ENCODE data around the gene ABCC8. TPM values are rescaled to one million over a fixed set of nuclear protein-coding genes. Genes with fewer than 3 reads are reported as not detected.

ABCC8 gene
- total and polyA plus RNA-seq, 2 donors (not counting 1 experiment from before 2014, with no cell fraction given) = 0.03 to 0.17 TPM

GRCh38 chr11:17515443-17516176, 39.0 kb upstream of the ABCC8 start:
- CTCF ChIA-PET = no interaction called here
- intact Hi-C loops (cut with micrococcal nuclease) = no loop called here
- Histone ChIP-seq H2AFZ (ENCODE audit: insufficient read depth, low read depth, low read length, poor library complexity, severe bottlenecking) (no peak overlapping the region), H4K20me1 (ENCODE audit: control insufficient read depth, insufficient read depth, low read length, poor library complexity, severe bottlenecking) (no peaks in the 10 kb centered on the region), H3K36me3 (replicated peaks in 1 of 2; ENCODE audit: control extremely low read depth in 1 of 2, control insufficient read depth in 1 of 2, extremely low read depth in 1 of 2, insufficient read depth in 2 of 2, low read length in 1 of 2) (no peaks in the 10 kb centered on the region), H3K9me3 (ENCODE audit: control extremely low read depth in 1 of 3, control insufficient read depth in 2 of 3, insufficient read depth in 1 of 3, low read length in 2 of 3) (no peaks in the 10 kb centered on the region), H3K27ac (ENCODE audit: low read length in 2 of 2) (no peak overlapping the region), H3K27me3 (replicated peaks in 1 of 4; ENCODE audit: control extremely low read depth in 1 of 4, control insufficient read depth in 3 of 4, insufficient read depth in 4 of 4, low read length in 3 of 4) (peaks cover 0 to 2% (median 0%) of the 10 kb centered on the region in 4 experiments), H3K79me2 (ENCODE audit: control insufficient read depth, insufficient read depth, low read length) (no peaks in the 10 kb centered on the region), H3K4me3 (ENCODE audit: control extremely low read depth in 1 of 5, extremely low read depth in 1 of 5, insufficient read depth in 1 of 5, low read depth in 2 of 5, low read length in 4 of 5) (no peak overlapping the region), H3K9ac (ENCODE audit: low read length) (no peak overlapping the region), H3K4me2 (replicated peaks; ENCODE audit: low read depth, low read length, poor library complexity, severe bottlenecking) (no peak overlapping the region), H3K4me1 (ENCODE audit: control insufficient read depth in 2 of 2, insufficient read depth in 2 of 2, low read length in 2 of 2) (no peaks in the 10 kb centered on the region)
- Mint-ChIP-seq H3K4me1 (no peaks in the 10 kb centered on the region), H3K4me3 (no peak overlapping the region), H3K27ac (no peak overlapping the region), H3K27me3 (peaks cover 14% of the 10 kb centered on the region), H3K9me3 (ENCODE audit: insufficient read depth) (no peaks in the 10 kb centered on the region)
- TF ChIP-seq CTCF (IDR thresholded peaks at IDR 0.05) (no peak), EZH2 (IDR thresholded peaks at IDR 0.05; ENCODE audit: borderline replicate concordance, insufficient read depth, low read depth, low read length, poor library complexity, severe bottlenecking) (no peak)
- ATAC-seq (ENCODE audit: low read depth) = no peak
- POLR2A ChIA-PET = no interaction called here
- 87% methylated on average over 3 of the region's 5 CpGs for WGBS (ENCODE audit: insufficient coverage)
- no peak for DNase-seq

- ChIA-PET POLR2A (no interaction called here), CTCF (no interaction called here)
- Histone ChIP-seq H3K4me1 (ENCODE audit: control insufficient read depth in 2 of 2, insufficient read depth in 2 of 2, low read length in 2 of 2) (no peaks in the 10 kb centered on the region), H3K9ac (ENCODE audit: low read length) (no peak overlapping the region), H3K79me2 (ENCODE audit: control insufficient read depth, insufficient read depth, low read length) (no peaks in the 10 kb centered on the region), H3K27me3 (replicated peaks in 1 of 4; ENCODE audit: control extremely low read depth in 1 of 4, control insufficient read depth in 3 of 4, insufficient read depth in 4 of 4, low read length in 3 of 4) (peaks cover 0 to 2% (median 0%) of the 10 kb centered on the region in 4 experiments), H3K4me3 (ENCODE audit: control extremely low read depth in 1 of 5, extremely low read depth in 1 of 5, insufficient read depth in 1 of 5, low read depth in 2 of 5, low read length in 4 of 5) (no peak overlapping the region), H3K27ac (ENCODE audit: low read length in 2 of 2) (no peak overlapping the region), H3K4me2 (replicated peaks; ENCODE audit: low read depth, low read length, poor library complexity, severe bottlenecking) (no peak overlapping the region), H4K20me1 (ENCODE audit: control insufficient read depth, insufficient read depth, low read length, poor library complexity, severe bottlenecking) (no peaks in the 10 kb centered on the region), H3K9me3 (ENCODE audit: control extremely low read depth in 1 of 3, control insufficient read depth in 2 of 3, insufficient read depth in 1 of 3, low read length in 2 of 3) (no peaks in the 10 kb centered on the region), H2AFZ (ENCODE audit: insufficient read depth, low read depth, low read length, poor library complexity, severe bottlenecking) (no peak overlapping the region), H3K36me3 (replicated peaks in 1 of 2; ENCODE audit: control extremely low read depth in 1 of 2, control insufficient read depth in 1 of 2, extremely low read depth in 1 of 2, insufficient read depth in 2 of 2, low read length in 1 of 2) (no peaks in the 10 kb centered on the region)
- Mint-ChIP-seq H3K9me3 (ENCODE audit: insufficient read depth) (no peaks in the 10 kb centered on the region), H3K4me3 (no peak overlapping the region), H3K27ac (no peak overlapping the region), H3K27me3 (peaks cover 22% of the 10 kb centered on the region), H3K4me1 (no peaks in the 10 kb centered on the region)
- intact Hi-C loops (cut with micrococcal nuclease) = no loop called here
- TF ChIP-seq CTCF (IDR thresholded peaks at IDR 0.05) (no peak), EZH2 (IDR thresholded peaks at IDR 0.05; ENCODE audit: borderline replicate concordance, insufficient read depth, low read depth, low read length, poor library complexity, severe bottlenecking) (no peak)
- WGBS (ENCODE audit: insufficient coverage) = 63% methylated on average over 2 of the region's 4 CpGs
- DNase-seq (no peak), ATAC-seq (ENCODE audit: low read depth) (no peak)
These were observed 37.8 kb upstream of the ABCC8 start for GRCh38 chr11:17514476-17514875.

Measured in B cell (primary cell).